NAMALWA (cell line): ENCODE measurements around the gene CNGB1.
"Not testable (repeated sequence)": the region's sequence is repeated elsewhere in the genome, so short reads cannot be mapped to it uniquely, and the experiment has no call there.

Source experiments
- DNase-seq: peaks from one replicate; pipeline ENCODE4 v3.0.0-alpha.2; 2015; ENCODE audit warnings: low spot score

The CNGB1 gene

DNA sequence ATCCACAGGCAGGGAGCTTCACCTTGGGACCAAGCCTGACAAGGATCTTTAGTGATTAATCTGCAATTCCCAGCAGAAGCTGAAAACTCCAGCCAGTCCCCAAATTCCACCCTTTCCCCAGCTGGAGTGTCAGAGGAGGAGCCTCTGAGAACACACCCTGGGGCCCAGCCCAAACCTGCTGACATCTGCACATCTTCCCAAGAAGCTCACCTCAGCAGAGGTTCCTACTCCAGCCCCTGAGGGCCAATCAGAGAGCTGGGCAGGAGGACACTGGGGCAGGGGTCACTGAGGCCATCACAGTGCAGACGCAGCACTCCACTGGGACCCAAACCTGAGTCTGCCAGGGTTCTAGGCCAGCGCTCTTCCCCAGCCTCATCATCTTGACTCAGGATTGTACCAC, 44.9 kb downstream of the CNGB1 start:
- no peak for DNase-seq

DNA sequence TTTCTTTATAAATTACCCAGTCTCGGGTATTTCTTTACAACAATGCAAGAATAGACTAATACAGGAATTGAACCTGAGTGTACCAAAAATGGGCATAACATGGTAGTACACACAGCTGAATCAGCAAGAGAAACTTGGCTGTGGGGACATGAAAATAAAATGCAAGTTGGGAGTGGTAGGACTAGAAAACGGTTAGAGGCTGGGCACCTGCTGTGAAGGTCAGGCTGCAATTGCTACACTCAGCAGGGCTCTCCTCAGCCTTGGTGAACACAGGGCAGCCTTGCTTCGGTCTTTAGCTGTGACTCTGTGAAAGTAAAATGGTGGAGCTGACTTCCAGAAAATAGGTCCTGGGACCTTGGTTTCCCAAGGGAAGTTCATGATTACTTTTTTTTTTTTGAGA, 45.6 kb downstream of the CNGB1 start:
- no peak for DNase-seq

DNA sequence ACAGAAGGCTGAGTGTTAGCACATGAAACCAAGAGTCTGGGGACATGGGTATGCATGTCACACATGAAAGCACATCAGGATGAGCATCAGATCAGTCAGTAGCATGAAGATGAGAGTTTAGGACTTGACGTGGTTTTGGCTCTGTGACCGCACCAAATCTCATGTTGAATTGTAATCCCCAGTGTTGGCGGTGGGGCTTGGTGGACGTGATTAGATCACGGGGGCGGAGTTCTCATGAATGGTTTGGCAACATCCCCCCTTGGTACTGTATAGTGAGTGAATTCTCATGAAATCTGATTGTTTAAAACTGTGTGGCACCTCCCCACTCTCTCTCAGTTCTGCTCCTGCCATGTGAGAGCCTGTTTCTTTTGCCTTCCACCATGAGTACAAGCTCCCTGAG, 46.4 kb downstream of the CNGB1 start:
- DNase-seq = no peak

DNA sequence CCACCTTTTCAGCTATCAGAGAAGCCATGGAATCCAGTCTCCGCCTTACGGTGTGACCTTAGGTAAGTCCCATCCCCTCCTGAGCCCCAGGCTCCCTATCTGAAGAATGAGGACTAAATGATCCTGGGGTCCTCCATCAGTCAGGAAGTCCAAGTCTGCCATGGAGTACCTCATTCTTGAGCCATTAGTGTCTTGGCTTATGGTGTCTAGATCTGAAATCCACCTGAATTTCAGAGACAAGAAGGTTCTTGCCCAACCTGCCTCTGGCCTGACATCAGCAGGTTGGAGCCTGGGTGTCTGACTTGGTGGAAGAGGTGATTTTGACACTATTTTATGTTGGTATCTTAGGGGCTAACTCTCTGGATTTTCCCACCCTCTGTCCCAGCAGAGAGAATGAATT, 47.1 kb downstream of the CNGB1 start:
- no peak for DNase-seq

DNA sequence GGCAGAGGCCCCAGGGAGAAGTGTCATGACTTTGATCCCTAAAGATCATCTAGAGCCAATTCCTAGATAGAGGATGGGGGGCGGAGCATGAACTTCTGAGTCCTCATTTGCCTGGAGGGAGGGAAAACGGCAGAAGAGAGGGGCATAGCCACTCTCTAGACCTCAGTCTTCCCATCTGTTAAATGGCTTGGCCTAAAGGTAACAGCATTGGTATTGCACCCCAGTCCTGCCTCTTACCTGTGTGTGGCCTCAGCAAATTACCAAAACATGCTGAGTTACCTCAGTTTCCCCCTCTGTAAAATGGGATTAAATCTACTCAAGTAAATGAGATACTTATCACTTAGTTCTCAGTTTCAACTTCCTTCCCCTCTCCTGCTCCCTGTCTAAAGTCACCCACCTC, 47.5 kb downstream of the CNGB1 start:
- no peak for DNase-seq

DNA sequence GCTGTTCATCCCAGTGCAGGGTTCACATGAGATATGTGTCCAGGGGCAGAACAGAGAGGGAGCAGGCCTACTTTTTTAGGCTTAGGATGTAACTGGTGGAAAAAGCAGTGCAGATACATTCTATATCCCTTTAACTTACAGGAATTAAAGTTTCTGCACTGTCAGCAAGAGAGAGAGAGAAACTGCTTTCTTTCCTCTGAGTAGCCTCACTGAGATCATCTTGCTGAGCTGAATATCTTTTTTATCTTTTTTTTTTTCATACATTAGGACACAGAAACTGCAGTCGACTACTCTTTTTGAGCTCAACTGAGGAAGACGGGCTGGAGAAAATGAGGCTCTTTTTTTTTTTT, 50.1 kb downstream of the CNGB1 start:
- DNase-seq = no peak

DNA sequence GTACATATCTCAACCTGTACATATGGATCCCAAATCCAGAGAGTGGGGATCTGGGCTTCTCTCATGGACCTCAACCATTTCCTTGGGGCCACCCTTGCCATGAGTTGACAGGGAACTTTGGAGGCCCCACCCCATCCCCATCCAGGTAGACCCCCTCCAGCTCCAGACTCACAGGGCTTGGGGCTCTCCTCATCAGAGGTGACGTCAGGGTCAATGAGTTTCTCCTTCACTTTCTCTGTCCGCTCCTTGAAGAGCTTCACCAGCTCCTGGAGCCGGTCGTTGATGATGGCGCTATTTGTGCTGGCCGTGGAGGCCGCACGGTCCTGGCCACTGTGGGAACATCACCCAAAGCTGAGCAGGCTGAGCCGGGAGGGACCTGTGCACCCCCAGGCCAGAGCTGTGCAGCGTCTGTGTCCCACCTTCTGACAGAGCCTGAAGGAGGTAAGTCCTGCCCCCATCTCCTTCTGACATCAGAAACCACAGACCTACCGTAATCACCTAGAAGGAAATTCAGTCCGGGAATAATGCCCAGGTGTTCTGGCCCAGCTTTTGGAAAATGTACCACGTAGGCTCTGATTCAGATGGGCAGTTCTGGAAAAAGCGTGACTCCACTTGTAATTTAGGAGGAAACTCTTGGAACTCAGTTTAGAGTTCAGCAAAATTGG, 50.6 kb downstream of the CNGB1 start:
- DNase-seq = no peak

DNA sequence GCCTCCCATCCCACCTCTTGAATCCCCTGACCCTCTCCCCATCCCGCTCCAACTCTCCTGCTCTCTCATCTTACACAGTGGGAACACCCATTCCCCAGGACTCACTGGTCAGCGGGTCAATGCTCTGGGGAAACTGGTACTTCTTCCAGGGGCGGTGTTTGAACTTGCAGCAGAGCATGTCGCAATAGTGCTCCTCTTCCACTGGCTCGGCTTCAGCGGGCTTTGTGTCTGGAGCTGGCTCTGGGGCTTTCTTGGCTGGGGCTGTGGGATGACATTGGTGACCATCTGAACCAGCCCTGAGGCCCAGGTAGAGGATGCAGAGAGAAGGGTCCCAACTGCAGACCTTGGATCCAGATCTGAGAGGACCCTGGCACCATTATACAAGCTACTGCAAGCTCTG, 51.9 kb downstream of the CNGB1 start:
- no peak for DNase-seq

DNA sequence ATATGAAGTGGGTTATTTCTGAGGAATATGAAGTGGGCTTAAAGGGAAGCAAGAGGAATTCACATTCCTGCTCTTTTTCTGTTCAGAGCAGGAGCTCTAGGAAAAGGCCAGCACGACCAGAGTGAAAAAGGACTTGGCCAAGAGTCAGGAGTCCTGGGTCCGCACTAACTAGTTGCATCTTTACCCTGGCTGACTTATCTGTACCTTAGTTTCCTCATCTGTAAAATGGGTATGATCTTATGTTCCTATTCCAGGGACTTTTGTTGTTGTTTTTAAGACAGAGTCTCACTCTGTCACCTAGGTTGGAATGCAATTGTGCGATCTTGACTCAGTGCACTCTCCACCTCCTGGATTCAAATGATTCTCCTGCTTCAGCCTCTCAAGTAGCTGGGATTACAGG, 52.5 kb downstream of the CNGB1 start:
- no peak for DNase-seq

DNA sequence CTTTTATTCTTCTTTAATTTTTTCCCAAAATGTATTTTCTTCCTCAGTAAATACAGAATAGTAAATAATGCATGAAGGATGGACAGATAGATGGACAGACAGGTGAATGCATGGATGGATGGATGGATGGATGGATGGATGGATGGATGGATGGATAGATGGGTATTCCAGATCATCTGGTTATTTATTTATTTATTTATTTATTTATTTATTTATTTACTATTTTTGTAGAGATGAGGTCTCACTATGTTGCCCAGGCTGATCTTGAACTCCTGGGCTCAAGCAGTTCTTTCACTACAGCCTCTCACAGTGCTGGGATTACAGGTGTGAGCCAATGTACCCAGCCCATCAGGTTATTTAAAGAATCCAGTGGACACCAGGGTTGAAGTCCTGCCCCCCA, 53.0 kb downstream of the CNGB1 start:
- DNase-seq = not testable (repeated sequence)

DNA sequence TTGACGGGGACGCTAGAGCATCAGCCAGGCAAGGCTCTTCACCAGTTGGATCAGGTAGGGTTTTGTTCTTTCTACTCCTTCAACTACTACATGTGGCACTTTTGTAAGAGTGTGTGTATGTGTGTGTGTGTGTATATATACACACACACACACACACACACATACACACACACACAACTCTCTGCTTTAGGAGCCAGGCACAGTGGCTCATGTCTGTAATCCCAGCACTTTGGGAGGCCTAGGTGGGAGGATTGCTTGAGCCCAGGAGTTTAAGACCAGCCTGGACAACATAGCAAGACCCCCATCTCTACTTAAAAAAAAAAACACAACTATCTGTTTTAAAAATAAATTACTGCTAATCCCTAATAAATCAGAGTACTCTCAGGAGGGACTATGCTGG, 53.4 kb downstream of the CNGB1 start:
- not testable (repeated sequence) for DNase-seq

DNA sequence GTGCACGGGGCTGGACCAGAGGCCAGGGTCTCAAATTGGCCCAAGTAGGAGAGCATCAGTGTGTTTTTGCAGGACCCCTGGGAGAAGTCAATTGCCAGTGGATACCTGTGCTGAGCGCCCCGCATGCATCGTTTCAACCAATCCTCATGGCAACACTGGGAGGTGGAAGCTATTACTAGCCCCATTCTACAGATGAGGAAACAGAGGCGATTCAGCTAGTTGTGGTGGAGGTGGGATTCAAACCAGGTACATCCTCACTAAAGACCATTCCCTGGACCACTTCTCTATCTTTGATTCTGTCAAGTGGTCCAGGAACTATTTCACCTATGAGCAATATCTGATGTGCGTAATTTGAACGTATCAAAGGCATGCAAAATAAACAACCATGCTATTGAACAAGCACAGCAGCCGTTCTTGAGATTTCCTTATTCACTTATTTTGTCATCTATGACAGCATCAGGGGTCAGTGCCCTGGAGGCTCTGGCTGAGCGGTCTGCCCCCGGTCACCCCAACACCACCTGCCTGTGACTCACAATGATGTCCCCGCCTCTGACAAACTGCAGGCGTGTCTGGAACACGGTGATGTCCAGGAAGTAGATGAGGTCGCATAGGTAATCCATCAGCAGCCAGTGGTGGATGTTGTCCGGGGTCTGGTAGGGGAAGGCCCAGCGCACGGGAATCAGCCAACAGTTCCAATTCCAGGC, 54.0 kb downstream of the CNGB1 start:
- DNase-seq = no peak

DNA sequence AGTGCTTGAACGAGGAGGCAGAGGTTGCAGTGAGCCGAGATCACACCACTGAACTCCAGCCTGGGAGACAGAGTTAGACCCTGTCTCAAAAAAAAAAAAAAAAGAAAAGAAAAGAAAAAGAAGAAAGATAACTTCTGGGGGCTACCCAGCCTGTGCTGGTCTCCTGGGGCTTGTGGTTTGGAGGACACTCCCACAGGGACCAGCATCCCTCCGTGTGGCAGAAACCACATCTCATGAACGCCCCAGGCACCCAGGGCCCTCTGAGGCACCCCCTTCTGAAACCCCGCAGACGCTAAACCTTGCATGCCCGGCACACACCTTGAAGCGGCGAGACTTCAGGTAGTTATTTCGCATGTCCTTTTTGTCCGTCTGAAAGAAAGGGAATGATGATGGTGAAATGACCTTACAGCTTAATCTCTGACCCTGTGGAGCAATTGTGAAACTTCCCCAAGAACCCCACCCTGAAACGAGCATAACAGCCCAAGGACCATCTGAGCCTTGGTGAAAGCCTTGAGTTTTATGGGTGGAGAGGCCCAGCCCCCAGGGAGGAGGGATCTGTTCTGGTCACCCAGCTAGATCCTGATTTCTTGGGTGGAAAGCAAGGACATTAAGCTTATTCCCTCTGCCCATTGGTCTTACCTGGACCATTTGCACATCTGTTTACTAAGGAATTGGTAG, 55.0 kb downstream of the CNGB1 start:
- DNase-seq = no peak

DNA sequence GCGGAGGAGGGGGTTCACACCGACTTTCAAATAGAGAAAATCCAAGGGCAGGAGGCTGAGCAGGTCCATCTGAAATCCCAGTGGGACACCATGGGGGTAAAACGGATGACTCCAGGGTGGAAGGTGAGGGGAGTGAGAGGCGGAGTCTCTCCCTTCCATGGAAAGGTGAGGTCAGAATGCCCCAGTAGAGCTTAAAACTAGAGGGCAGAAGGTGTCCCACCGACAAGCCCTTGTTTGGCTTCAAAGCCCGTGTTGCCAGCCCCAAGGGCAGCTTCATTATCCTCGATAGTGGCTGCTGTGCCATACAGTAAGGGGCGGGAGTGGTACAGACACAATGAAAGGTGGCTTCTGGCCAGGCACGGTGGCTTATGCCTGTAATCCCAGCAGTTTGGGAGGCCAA, 55.7 kb downstream of the CNGB1 start:
- DNase-seq = no peak

DNA sequence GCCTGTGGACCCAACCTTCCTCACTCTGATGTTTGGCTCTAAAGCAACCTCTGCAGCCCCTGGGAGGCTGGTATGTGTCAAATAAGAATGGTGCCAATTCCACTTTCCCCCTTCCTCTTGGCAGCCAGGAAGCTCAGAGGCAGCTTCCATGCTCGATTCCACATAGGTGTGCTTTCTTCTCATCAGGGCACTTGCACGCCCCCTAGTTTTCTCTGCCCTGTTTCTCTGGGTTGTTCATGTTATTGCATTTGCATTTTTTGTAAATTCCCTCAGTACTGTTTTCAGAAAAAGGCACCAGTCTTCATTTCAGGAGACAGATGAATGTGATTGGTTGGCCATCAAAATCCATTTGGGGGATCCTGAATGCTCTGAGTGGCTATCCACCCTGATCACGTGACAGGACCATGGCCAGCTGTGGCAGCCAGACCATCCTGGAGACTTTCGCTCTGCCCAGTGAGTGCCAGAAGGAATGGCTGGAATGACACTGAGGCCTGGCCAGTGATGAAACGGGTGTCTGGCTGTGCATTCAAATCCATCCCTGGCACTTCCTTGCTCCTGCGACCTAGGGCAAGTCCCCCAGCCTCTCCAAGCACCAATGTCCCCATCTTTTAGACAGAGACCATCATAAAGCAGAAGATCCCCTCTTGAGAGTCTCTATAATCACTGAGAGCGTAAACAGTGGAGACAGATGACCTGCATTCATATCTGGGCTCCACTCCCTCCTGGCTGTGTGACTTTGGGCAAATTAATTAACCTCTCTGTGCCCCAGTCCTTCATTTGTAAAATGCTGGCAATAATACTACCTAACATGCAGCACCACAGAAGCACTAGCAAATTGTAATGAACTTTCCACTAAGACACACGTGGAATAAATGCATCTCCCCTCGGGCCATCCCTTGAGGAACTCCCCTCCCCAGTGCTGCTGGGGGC, 56.4 kb downstream of the CNGB1 start:
- peak; percentile 18 for DNase-seq

DNA sequence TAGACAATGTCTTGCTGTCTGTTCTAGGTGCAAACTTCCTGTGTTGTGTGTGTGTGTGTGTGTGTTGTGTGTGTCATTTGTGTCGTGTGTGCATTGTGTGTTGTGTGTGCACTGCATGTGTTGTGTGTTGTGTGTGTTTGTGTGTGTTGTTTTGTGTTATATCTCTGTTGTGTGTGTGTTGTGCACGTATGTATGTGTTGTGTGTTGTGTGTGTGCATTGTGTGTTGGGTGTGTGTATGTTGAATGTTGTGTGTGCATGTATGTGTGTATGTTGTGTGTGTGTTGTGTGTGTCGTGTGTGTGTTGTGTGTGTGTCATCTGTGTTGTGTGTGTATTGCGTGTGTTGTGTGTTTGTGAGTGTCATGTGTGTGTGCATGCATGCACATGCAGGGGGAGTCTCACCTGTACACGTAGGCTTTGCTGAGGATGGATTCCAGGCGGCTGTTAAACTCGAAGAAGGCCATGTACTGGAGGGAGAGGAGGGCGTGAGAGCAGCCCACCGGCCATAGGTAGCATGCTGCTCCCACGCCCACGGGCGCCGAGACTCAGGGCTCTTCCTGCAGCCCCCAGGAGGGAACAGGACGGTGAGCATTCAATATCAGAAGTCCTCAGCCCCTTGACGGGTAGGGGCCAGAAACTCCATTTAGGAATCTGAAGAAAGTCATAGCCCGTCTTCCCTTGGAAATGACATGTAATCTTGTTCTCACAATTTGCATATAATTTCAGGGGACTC, 58.2 kb downstream of the CNGB1 start:
- no peak for DNase-seq

DNA sequence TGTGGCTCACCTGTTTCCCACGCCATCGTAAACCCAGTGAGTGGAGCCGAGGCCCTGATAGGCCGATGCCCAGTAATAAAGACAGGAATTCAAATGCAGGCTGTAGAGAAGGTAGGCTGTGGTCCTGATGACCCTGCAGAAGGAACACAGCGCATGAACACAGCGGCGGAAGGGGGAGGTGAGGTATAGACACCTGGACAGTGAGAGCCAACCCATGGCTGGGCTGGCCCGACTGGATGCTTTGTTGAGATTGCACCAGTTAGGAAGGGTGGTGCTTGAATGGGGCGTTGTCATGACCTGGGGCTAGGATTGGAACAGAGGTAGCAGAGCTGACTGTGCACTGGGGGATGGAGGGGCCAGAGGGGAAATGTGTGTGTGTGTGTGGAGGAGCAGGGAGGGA, 59.2 kb downstream of the CNGB1 start:
- DNase-seq = no peak

DNA sequence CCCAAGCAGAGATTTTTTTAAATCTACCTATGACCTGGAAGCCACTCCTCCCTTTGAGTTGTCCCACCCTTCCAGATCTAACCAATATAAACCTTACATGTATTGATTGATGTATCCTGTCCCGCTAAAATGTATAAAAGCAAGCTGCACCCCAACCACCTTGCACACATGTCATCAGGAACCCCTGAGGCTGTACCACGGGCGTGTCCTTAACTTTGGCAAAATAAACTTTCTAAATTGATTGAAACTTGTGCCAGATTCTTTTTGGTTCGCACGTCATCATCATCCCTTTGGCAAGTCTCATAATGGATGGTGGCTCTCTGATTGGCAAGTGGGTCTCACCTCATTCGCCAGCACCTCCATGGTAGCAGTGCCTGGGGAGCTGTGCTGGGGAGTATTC, 60.2 kb downstream of the CNGB1 start:
- no peak for DNase-seq

DNA sequence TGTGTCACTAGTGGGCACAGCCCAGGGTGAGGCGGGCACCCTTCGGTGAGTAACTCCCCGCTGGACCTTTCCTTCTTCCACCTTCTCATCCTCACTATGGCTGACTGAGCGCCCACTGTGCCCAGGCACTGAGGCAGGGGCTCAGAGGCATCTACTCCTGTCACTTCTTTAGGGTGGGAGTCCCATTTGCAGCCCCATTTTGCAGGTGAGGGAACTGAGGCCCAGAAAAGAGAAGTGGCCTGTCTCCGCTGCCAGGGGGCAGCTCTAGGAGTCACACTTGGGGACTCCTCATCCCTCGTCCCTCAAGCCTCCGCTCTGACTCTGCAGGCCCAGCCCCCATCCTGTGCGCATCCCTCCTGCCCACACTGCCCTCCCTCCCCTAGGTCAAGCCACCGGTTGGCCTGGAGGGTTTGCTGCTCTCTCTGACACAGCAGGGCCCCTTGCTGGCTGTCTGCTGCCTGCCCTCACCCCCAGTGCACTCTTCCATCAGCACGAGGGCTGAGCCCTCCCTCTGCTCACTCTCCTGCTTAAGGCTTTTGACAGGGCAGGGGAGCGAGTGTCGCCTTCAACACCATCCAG, 62.4 kb downstream of the CNGB1 start:
- DNase-seq = no peak

DNA sequence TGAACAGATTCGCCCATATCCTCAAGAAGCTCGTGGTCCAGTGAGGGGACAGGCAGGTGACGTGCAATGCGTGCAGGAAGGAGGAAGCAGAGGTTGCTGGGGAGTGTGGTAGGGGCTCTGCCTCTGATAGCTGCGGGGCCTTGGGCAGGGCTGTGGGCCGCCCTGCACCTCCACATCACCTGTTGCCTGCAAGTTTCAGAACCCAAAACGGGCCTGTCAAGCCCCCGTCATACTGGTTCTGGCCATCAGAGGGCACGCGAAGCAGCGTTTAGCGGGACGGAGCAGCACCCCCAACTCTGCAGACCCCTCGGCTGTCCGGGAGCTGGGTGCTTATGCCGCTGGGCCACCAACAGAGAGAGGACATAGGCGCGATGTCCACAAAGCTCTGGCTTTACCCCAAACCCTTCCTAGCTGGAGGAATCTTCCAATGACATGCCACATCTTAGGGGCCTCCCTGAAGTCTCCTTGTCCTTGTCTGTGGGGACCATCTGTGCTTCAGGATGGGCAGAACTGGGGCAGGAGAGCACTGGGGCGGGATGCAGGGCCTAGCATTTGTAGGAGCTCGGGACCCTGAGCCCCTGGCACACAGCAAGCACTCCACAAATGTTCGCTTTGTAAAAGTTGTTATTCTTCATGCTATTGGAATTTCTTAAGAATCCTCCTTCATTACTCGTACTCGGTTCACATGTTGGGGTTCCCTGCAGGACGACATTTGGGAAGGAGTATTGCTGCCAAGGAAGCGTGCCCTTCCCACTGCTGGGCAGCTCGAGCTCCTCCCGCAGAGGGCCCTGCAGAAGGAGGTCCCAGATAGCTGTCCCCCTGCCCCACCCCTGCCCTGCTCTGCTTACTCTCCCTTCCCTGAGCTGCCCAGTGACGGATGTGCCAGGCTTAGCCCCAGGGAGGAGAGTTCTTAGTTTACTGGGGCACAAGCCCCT, 64.3 kb downstream of the CNGB1 start:
- peak; percentile 34 for DNase-seq
